Natural killer cell (primary cell): ENCODE measurements around the gene NUCKS1. TPM values are rescaled to one million over a fixed set of nuclear protein-coding genes. Genes with fewer than 3 reads are reported as not detected.

Source experiments
- ATAC-seq, 3 donors: fragments of 150-1000 bp in 2 of 3; fragments of 200-7000 bp in 1 of 3; cut with Tn5 transposase; 1 replicate in 1 of 3; 2 replicates in 2 of 3; pipeline ENCODE4 v1.10.0; 2021; ENCODE audit warnings: mild to moderate bottlenecking in 2 of 3, moderate library complexity in 2 of 3
- DNase-seq, 2 donors: peaks; one replicate each; pipeline versions ENCODE4 v3.0.0 to v3.0.0-alpha.2; 2013 to 2021; ENCODE audit warnings: mixed read lengths in 1 of 2
- H3K27ac ChIP-seq: one replicate; pipeline ENCODE4 v1.5.1; 2013; ENCODE audit warnings: mild to moderate bottlenecking, low read length
- H3K27me3 ChIP-seq: one replicate; pipeline ENCODE4 v1.6.1; 2013; ENCODE audit warnings: low read length; ENCODE audit not compliant: control insufficient read depth, insufficient read depth
- H3K36me3 ChIP-seq: one replicate; pipeline ENCODE4 v1.6.1; 2013; ENCODE audit warnings: low read length; ENCODE audit not compliant: control insufficient read depth, insufficient read depth
- H3K4me1 ChIP-seq: one replicate; pipeline ENCODE4 v1.6.1; 2013; ENCODE audit warnings: low read length; ENCODE audit not compliant: control insufficient read depth, insufficient read depth
- H3K4me3 ChIP-seq: one replicate; pipeline ENCODE4 v1.5.1; 2013; ENCODE audit warnings: low read length
- H3K9me3 ChIP-seq: one replicate; pipeline ENCODE4 v1.6.1; 2013; ENCODE audit warnings: low read length; ENCODE audit not compliant: control insufficient read depth, insufficient read depth
- H3K27ac Mint-ChIP-seq, 2 donors: one replicate each; pipeline ENCODE4 v1.8.0; 2022; ENCODE audit warnings: mild to moderate bottlenecking in 2 of 2, mixed read lengths in 2 of 2, moderate library complexity in 1 of 2
- H3K27me3 Mint-ChIP-seq, 2 donors: one replicate each; pipeline ENCODE4 v1.8.0; 2022; ENCODE audit warnings: low read depth in 2 of 2, mixed read lengths in 2 of 2
- H3K36me3 Mint-ChIP-seq: one replicate; pipeline ENCODE4 v1.8.0; 2022; ENCODE audit warnings: mixed read lengths
- H3K4me1 Mint-ChIP-seq, 2 donors: one replicate each; pipeline ENCODE4 v1.8.0; 2022; ENCODE audit warnings: mixed read lengths in 2 of 2
- H3K4me3 Mint-ChIP-seq: one replicate; pipeline ENCODE4 v1.8.0; 2022; ENCODE audit warnings: mild to moderate bottlenecking, moderate library complexity, mixed read lengths
- H3K9me3 Mint-ChIP-seq, 2 donors: one replicate each; pipeline ENCODE4 v1.8.0; 2022; ENCODE audit warnings: mixed read lengths in 2 of 2
- WGBS: methylation state at CpG from one replicate; pipeline ENCODE4 v1.1.7; 2013; ENCODE audit warnings: missing lambda C conversion rate; ENCODE audit not compliant: insufficient coverage; 5-methylcytosine and 5-hydroxymethylcytosine counted together
- intact Hi-C: fragments of 100-400 bp; cut with micrococcal nuclease; formaldehyde crosslinking; loops from one replicate; pipeline ENCODE4 v1.14.2; 2022
- total RNA-seq, 4 donors: library from RNA; stranded (reverse); fragments of 120-200 nt in 1 of 4; gene quantifications; one replicate each; pipeline versions ENCODE4 v1.2.3 to v1.2.4, GENCODE V29; 2013 to 2022
- TF ChIP-seq, protein P1 (sequence below): fragments of 200-600 bp; IDR thresholded peaks from one replicate; pipeline ENCODE4 v1.8.0; 2022; ENCODE audit warnings: antibody characterized with exemption

Gene NUCKS1
- total RNA-seq, 3 donors from 2014 or later (not counting 1 experiment from before 2014, with no cell fraction given) = 89.2 to 113 (median 103) TPM

DNA sequence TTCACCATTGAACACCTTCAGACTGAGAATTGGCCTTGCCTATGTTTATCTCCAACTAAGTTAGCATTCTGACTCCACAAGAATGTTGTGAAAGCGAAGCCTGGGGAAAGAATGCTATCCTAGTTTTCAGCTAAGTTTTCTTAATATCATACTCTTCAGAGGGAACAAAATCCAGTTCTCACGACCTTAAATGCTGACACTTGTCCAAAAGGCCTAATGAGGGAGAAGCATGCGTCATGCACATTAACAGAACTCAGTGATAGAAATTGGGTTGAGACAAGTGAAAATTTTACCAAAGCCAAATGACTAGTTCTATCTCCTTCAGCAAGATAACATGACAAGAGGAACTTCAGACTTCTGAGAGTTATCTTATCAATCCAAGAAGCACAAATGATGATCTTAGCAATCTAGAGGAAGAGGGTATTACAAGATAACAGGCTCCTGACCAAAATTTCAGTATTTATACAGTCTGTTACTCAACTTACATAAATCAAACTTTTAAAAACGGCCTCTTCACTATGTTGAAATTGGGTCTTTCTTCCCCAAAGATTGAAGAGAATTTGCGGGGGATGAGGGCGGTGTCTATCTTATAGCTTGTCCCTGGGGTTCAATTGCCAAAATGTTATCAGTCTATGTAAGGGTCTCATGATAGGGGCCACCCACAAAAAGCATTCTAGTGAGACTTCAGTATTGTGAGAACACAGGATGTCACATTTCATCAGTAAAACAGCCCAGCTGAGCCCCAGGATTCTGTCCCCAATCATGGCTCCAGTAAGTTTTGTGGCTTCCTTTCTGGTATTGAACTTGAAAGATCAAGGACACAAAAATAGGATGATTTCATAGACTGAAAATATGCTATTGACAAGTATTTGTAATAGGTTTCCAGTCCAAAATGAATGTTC is 43.1 kb downstream of the NUCKS1 start:
- intact Hi-C loops = no loop called here
- Mint-ChIP-seq H3K9me3 (no peaks in the 10 kb centered on the region), H3K27ac (no peak overlapping the region), H3K4me3 (no peak overlapping the region), H3K4me1 (peaks cover 6 to 9% of the 10 kb centered on the region in 2 donors), H3K27me3 (no peaks in the 10 kb centered on the region), H3K36me3 (no peaks in the 10 kb centered on the region)
- H3K27ac ChIP-seq = no peak overlapping the region
- TF ChIP-seq, protein P1, sequence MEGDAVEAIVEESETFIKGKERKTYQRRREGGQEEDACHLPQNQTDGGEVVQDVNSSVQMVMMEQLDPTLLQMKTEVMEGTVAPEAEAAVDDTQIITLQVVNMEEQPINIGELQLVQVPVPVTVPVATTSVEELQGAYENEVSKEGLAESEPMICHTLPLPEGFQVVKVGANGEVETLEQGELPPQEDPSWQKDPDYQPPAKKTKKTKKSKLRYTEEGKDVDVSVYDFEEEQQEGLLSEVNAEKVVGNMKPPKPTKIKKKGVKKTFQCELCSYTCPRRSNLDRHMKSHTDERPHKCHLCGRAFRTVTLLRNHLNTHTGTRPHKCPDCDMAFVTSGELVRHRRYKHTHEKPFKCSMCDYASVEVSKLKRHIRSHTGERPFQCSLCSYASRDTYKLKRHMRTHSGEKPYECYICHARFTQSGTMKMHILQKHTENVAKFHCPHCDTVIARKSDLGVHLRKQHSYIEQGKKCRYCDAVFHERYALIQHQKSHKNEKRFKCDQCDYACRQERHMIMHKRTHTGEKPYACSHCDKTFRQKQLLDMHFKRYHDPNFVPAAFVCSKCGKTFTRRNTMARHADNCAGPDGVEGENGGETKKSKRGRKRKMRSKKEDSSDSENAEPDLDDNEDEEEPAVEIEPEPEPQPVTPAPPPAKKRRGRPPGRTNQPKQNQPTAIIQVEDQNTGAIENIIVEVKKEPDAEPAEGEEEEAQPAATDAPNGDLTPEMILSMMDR = no peak
- H3K27me3 ChIP-seq = no peaks in the 10 kb centered on the region
- WGBS = 91% methylated on average over 6 of the region's 6 CpGs
- no peaks in the 10 kb centered on the region for H3K9me3 ChIP-seq
- no peaks in the 10 kb centered on the region for H3K4me1 ChIP-seq
- no peaks in the 10 kb centered on the region for H3K36me3 ChIP-seq
- H3K4me3 ChIP-seq = no peak overlapping the region
- ATAC-seq (peak in 1 of 3 donors; percentile 70), DNase-seq (no peak)

DNA sequence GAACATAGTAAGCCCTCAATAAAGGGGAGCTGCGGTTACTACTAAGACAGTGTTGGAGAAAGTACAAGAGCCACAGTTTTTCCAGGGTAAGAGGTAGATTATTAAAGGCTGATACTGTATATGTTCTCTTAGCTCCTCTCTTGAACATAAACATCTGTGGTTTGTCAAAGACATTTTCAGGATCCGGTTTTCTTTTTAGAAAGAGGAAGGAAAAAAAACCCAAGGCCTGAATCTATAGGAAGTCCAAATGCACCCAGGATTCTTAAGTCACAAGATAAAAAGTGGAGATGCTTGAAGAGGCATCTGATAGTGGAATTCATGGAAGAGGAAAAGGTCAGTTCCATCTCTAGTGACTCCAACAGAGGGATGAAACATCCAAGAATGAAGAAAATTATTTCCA is 45.1 kb downstream of the NUCKS1 start:
- no peaks in the 10 kb centered on the region for H3K9me3 ChIP-seq
- ATAC-seq (no peak), DNase-seq (no peak)
- no peaks in the 10 kb centered on the region for H3K4me1 ChIP-seq
- Mint-ChIP-seq H3K27me3 (no peaks in the 10 kb centered on the region), H3K36me3 (no peaks in the 10 kb centered on the region), H3K27ac (peak overlapping the region in 1 of 2 donors; percentile 56), H3K4me3 (no peak overlapping the region), H3K4me1 (no peaks in the 10 kb centered on the region), H3K9me3 (no peaks in the 10 kb centered on the region)
- no peak overlapping the region for H3K27ac ChIP-seq
- TF ChIP-seq, protein P1 = no peak
- no peak overlapping the region for H3K4me3 ChIP-seq
- WGBS = 35% methylated on average over 2 of the region's 2 CpGs
- H3K36me3 ChIP-seq = no peaks in the 10 kb centered on the region
- intact Hi-C loops = no loop called here
- no peaks in the 10 kb centered on the region for H3K27me3 ChIP-seq

DNA sequence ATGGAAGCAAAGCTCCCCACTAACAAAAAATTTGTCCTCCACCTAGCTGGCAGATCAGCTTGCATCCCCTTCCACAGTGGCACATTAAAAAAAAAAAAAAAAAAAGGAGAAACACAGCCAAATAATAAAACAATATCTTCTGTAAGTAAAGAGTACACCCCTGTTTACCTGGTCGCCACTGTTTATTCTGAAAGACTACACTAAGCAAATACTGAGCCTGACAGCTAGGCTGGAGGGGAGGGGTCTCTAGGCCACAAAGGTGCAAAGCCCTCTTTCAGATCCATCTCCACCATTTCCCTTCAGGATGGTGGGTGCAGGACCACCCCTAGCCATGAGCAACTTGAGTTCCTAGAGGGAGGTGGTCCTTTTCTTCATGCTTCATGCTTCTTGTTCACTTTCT is 46.9 kb downstream of the NUCKS1 start:
- intact Hi-C loops = no loop called here
- no peaks in the 10 kb centered on the region for H3K27me3 ChIP-seq
- H3K4me1 ChIP-seq = no peaks in the 10 kb centered on the region
- ATAC-seq = no peak
- Mint-ChIP-seq H3K27me3 (no peaks in the 10 kb centered on the region), H3K4me1 (no peaks in the 10 kb centered on the region), H3K4me3 (no peak overlapping the region), H3K9me3 (no peaks in the 10 kb centered on the region), H3K36me3 (no peaks in the 10 kb centered on the region), H3K27ac (peak overlapping the region in 1 of 2 donors; percentile 14)
- TF ChIP-seq, protein P1 = no peak
- no peak for DNase-seq
- H3K4me3 ChIP-seq = no peak overlapping the region
- no peaks in the 10 kb centered on the region for H3K9me3 ChIP-seq
- no peak overlapping the region for H3K27ac ChIP-seq
- WGBS = no CpG with 5 or more reads among the region's 1 CpG
- no peaks in the 10 kb centered on the region for H3K36me3 ChIP-seq
